Skeletal muscle cell (primary cell): ENCODE results near the gene JPT2.

ENCODE experiments used
- DNase-seq: peaks from one replicate; pipeline ENCODE4 v3.0.0-alpha.2; 2010; ENCODE audit warnings: low read depth
- H3K4me3 ChIP-seq: 2 replicates; pipeline ENCODE4 v1.5.1; 2011; ENCODE audit warnings: low read depth, mild to moderate bottlenecking, control low read depth, low read length, moderate library complexity

The JPT2 gene

GRCh38 chr16:1651094-1651973 lies 26.7 kb upstream of the JPT2 start:
- no peak for DNase-seq
- H3K4me3 ChIP-seq: no peak overlapping the region

GRCh38 chr16:1651974-1652312 lies 26.1 kb upstream of the JPT2 start:
- DNase-seq: no peak
- no peak overlapping the region for H3K4me3 ChIP-seq

- DNase-seq: no peak
- no peak overlapping the region for H3K4me3 ChIP-seq
These were observed 25.1 kb upstream of the JPT2 start for GRCh38 chr16:1653023-1653422.

GRCh38 chr16:1654505-1655268 lies 23.4 kb upstream of the JPT2 start:
- H3K4me3 ChIP-seq: no peak overlapping the region
- no peak for DNase-seq

- H3K4me3 ChIP-seq: no peak overlapping the region
- DNase-seq: no peak
These were observed 22.7 kb upstream of the JPT2 start for GRCh38 chr16:1655269-1655807.

GRCh38 chr16:1655909-1656807 lies 21.9 kb upstream of the JPT2 start:
- no peak overlapping the region for H3K4me3 ChIP-seq

GRCh38 chr16:1656808-1657617 lies 21.1 kb upstream of the JPT2 start:
- H3K4me3 ChIP-seq: no peak overlapping the region

More at GRCh38 chr16:1655909-1656807, 21.9 kb upstream of the JPT2 start:
- DNase-seq: no peak

GRCh38 chr16:1657841-1658240 lies 20.2 kb upstream of the JPT2 start:
- no peak for DNase-seq
- no peak overlapping the region for H3K4me3 ChIP-seq

More at GRCh38 chr16:1656808-1657617, 21.1 kb upstream of the JPT2 start:
- no peak for DNase-seq

- DNase-seq: no peak
- H3K4me3 ChIP-seq: no peak overlapping the region
These were observed 19.0 kb upstream of the JPT2 start for GRCh38 chr16:1659031-1659430.

- DNase-seq: no peak
- no peak overlapping the region for H3K4me3 ChIP-seq
These were observed 16.3 kb upstream of the JPT2 start for GRCh38 chr16:1661826-1662225.

- no peak overlapping the region for H3K4me3 ChIP-seq
- DNase-seq: no peak
These were observed 15.5 kb upstream of the JPT2 start for GRCh38 chr16:1662543-1662942.

- no peak for DNase-seq
- H3K4me3 ChIP-seq: no peak overlapping the region
These were observed 12.2 kb upstream of the JPT2 start for GRCh38 chr16:1665829-1666228.

GRCh38 chr16:1666316-1666715 lies 11.8 kb upstream of the JPT2 start:
- no peak overlapping the region for H3K4me3 ChIP-seq

GRCh38 chr16:1667271-1667670 lies 10.8 kb upstream of the JPT2 start:
- no peak for DNase-seq
- no peak overlapping the region for H3K4me3 ChIP-seq

More at GRCh38 chr16:1666316-1666715, 11.8 kb upstream of the JPT2 start:
- no peak for DNase-seq

GRCh38 chr16:1667916-1668315 lies 10.2 kb upstream of the JPT2 start:
- no peak for DNase-seq
- H3K4me3 ChIP-seq: no peak overlapping the region

- DNase-seq: no peak
- no peak overlapping the region for H3K4me3 ChIP-seq
These were observed 9.3 kb upstream of the JPT2 start for GRCh38 chr16:1668612-1669319.

- no peak for DNase-seq
- no peak overlapping the region for H3K4me3 ChIP-seq
These were observed 8.4 kb upstream of the JPT2 start for GRCh38 chr16:1669698-1670097.

- no peak for DNase-seq
- H3K4me3 ChIP-seq: no peak overlapping the region
These were observed 7.7 kb upstream of the JPT2 start for GRCh38 chr16:1670371-1670770.
